SU-DHL-6 (cell line): Measurements from ENCODE around the gene CDH13.

Experiments
- H2AFZ ChIP-seq: fragments of 200-600 bp; sonication (generic); 2 replicates; pipeline ENCODE4 v1.6.1; 2014; ENCODE audit warnings: low read depth, mild to moderate bottlenecking, moderate library complexity, mixed read lengths, antibody characterized with exemption, low read length; ENCODE audit not compliant: severe bottlenecking
- H3F3A ChIP-seq: fragments of 200-600 bp; shearing (Covaris generic); 2 replicates; pipeline ENCODE4 v1.6.0; 2016; ENCODE audit warnings: antibody characterized with exemption, mild to moderate bottlenecking; ENCODE audit not compliant: insufficient read depth
- H3K27ac ChIP-seq: fragments of 200-600 bp; sonication (generic); 2 replicates; pipeline ENCODE4 v1.5.1; 2016; ENCODE audit warnings: low read depth, mild to moderate bottlenecking, low read length, moderate library complexity, mixed read lengths
- H3K27me3 ChIP-seq: fragments of 200-600 bp; sonication (generic), shearing (Covaris generic); 2 replicates; pipeline ENCODE4 v1.6.0; 2014; ENCODE audit warnings: mild to moderate bottlenecking, low read length
- H3K36me3 ChIP-seq: fragments of 200-600 bp; sonication (generic); 2 replicates; pipeline ENCODE4 v1.6.1; 2014; ENCODE audit warnings: mild to moderate bottlenecking, low read length, mixed read lengths
- H3K4me2 ChIP-seq: fragments of 300-600, 200-600 bp; shearing (Covaris generic), sonication (generic); 2 replicates; pipeline ENCODE4 v1.6.0; 2014; ENCODE audit warnings: low read length, low read depth, mild to moderate bottlenecking; ENCODE audit not compliant: poor library complexity, severe bottlenecking
- H3K4me3 ChIP-seq: fragments of 200-600 bp; sonication (generic); 2 replicates; pipeline ENCODE4 v1.5.1; 2014; ENCODE audit warnings: antibody characterized with exemption, low read length, mild to moderate bottlenecking, mixed read lengths; ENCODE audit not compliant: insufficient read depth, poor library complexity, severe bottlenecking
- H3K79me2 ChIP-seq: fragments of 200-600 bp; sonication (generic); 2 replicates; pipeline ENCODE4 v1.6.1; 2014; ENCODE audit warnings: mild to moderate bottlenecking, low read length, moderate library complexity; ENCODE audit not compliant: insufficient read depth
- H3K9ac ChIP-seq: fragments of 200-600 bp; sonication (generic); 2 replicates; pipeline ENCODE4 v1.7.0; 2014; ENCODE audit warnings: mild to moderate bottlenecking, low read length
- H3K9me2 ChIP-seq: fragments of 200-600 bp; sonication (generic); replicated peaks from 2 replicates; pipeline ENCODE4 v1.6.1; 2014; ENCODE audit warnings: low read length; ENCODE audit not compliant: insufficient read depth
- H3K9me3 ChIP-seq: fragments of 200-600 bp; sonication (generic); 2 replicates; pipeline ENCODE4 v1.6.1; 2014; ENCODE audit warnings: low read length, mixed read lengths; ENCODE audit not compliant: insufficient read depth
- H4K20me1 ChIP-seq: fragments of 200-600 bp; sonication (generic); 2 replicates; pipeline ENCODE4 v1.6.1; 2014; ENCODE audit warnings: low read depth, mild to moderate bottlenecking, antibody characterized with exemption, low read length, moderate library complexity, mixed read lengths
- EZH2phosphoT487 ChIP-seq: fragments of 200-600 bp; sonication (generic), shearing (Covaris generic); conservative IDR thresholded peaks from 2 replicates; pipeline ENCODE4 v1.6.1; 2018; ENCODE audit warnings: mild to moderate bottlenecking, antibody characterized with exemption, low read length, moderate library complexity, mixed read lengths
- TF ChIP-seq, protein P1 (sequence below): fragments of 200-600 bp; sonication (generic); IDR thresholded peaks from one replicate; pipeline ENCODE4 v1.5.1; 2017; ENCODE audit warnings: antibody characterized with exemption, mild to moderate bottlenecking, low read length, moderate library complexity; ENCODE audit not compliant: insufficient read depth, poor library complexity, severe bottlenecking

CDH13 gene

DNA sequence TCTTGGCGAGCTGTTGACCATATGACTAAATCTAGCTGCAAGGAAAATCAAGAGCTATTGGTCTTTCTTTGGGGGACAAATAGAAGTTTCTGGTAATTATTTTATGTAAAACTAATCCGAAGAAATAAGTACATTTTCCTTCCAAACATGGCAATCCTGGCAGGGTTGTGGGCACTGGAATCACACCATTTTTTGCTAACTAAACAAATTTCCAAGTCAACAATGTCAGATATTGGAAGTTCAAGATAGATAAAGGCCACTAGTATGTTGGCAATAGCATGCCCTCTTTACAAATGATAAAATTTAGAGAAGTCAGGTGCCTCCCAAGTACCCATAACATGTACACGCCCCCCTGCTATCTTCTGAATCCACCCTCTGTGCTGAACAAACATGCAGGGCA is 330.4 kb downstream of the CDH13 start:
- Histone ChIP-seq H4K20me1 (no peaks in the 10 kb centered on the region), H3K79me2 (no peaks in the 10 kb centered on the region), H3K4me2 (no peak overlapping the region), H2AFZ (no peak overlapping the region), H3K9ac (no peak overlapping the region), H3F3A (no peaks in the 10 kb centered on the region), H3K27me3 (no peaks in the 10 kb centered on the region), H3K9me3 (no peaks in the 10 kb centered on the region), H3K9me2 (no peaks in the 10 kb centered on the region), H3K36me3 (no peaks in the 10 kb centered on the region), H3K27ac (no peak overlapping the region), H3K4me3 (no peak overlapping the region)
- TF ChIP-seq, protein P1, sequence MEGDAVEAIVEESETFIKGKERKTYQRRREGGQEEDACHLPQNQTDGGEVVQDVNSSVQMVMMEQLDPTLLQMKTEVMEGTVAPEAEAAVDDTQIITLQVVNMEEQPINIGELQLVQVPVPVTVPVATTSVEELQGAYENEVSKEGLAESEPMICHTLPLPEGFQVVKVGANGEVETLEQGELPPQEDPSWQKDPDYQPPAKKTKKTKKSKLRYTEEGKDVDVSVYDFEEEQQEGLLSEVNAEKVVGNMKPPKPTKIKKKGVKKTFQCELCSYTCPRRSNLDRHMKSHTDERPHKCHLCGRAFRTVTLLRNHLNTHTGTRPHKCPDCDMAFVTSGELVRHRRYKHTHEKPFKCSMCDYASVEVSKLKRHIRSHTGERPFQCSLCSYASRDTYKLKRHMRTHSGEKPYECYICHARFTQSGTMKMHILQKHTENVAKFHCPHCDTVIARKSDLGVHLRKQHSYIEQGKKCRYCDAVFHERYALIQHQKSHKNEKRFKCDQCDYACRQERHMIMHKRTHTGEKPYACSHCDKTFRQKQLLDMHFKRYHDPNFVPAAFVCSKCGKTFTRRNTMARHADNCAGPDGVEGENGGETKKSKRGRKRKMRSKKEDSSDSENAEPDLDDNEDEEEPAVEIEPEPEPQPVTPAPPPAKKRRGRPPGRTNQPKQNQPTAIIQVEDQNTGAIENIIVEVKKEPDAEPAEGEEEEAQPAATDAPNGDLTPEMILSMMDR, result no peak
- TF ChIP-seq EZH2phosphoT487, result no peak

- no peak overlapping the region for H3K4me3 ChIP-seq
- H3K9me2 ChIP-seq, result no peaks in the 10 kb centered on the region
- H2AFZ ChIP-seq, result no peak overlapping the region
- no peak overlapping the region for H3K9ac ChIP-seq
- H3K79me2 ChIP-seq, result no peaks in the 10 kb centered on the region
- TF ChIP-seq EZH2phosphoT487, result no peak
- TF ChIP-seq, protein P1, result no peak
- no peaks in the 10 kb centered on the region for H3K36me3 ChIP-seq
- H4K20me1 ChIP-seq, result no peaks in the 10 kb centered on the region
- H3K27me3 ChIP-seq, result no peaks in the 10 kb centered on the region
- H3K9me3 ChIP-seq, result no peaks in the 10 kb centered on the region
- H3K4me2 ChIP-seq, result no peak overlapping the region
- H3K27ac ChIP-seq, result no peak overlapping the region
- no peaks in the 10 kb centered on the region for H3F3A ChIP-seq
Measured at GRCh38 chr16:82960918-82961317, 334.1 kb downstream of the CDH13 start.

GRCh38 chr16:82963653-82964052 is 336.9 kb downstream of the CDH13 start:
- Histone ChIP-seq H3K27ac (no peak overlapping the region), H3K4me3 (no peak overlapping the region), H4K20me1 (no peaks in the 10 kb centered on the region), H3K27me3 (no peaks in the 10 kb centered on the region), H3K9me3 (no peaks in the 10 kb centered on the region), H2AFZ (no peak overlapping the region), H3K36me3 (no peaks in the 10 kb centered on the region), H3K4me2 (no peak overlapping the region), H3K9ac (no peak overlapping the region), H3K9me2 (no peaks in the 10 kb centered on the region), H3F3A (no peaks in the 10 kb centered on the region), H3K79me2 (no peaks in the 10 kb centered on the region)
- no peak for TF ChIP-seq EZH2phosphoT487
- TF ChIP-seq, protein P1, result no peak

- no peaks in the 10 kb centered on the region for H3F3A ChIP-seq
- H3K27me3 ChIP-seq, result no peaks in the 10 kb centered on the region
- no peaks in the 10 kb centered on the region for H3K9me2 ChIP-seq
- H3K79me2 ChIP-seq, result no peaks in the 10 kb centered on the region
- H3K36me3 ChIP-seq, result no peaks in the 10 kb centered on the region
- H3K9me3 ChIP-seq, result no peaks in the 10 kb centered on the region
- H3K4me3 ChIP-seq, result no peak overlapping the region
- no peak overlapping the region for H3K4me2 ChIP-seq
- no peaks in the 10 kb centered on the region for H4K20me1 ChIP-seq
- H3K9ac ChIP-seq, result no peak overlapping the region
- H3K27ac ChIP-seq, result no peak overlapping the region
- no peak overlapping the region for H2AFZ ChIP-seq
- no peak for TF ChIP-seq EZH2phosphoT487
- TF ChIP-seq, protein P1, result no peak
Measured at GRCh38 chr16:82965808-82966207, 339.0 kb downstream of the CDH13 start.
